ENCODE data around the gene COL25A1.
"Not testable (repeated sequence)": the region's sequence is repeated elsewhere in the genome, so short reads cannot be mapped to it uniquely, and the experiment has no call there.

Gene COL25A1

GRCh38 chr4:109007976-109008375, 294.5 kb downstream of the COL25A1 start:
- TF ChIP-seq ZFX (IDR thresholded peaks at IDR 0.05) (no peak), CTCF (conservative IDR thresholded peaks at IDR 0.05) (no peak)
- no peak overlapping the region for H3K27ac ChIP-seq

DNA sequence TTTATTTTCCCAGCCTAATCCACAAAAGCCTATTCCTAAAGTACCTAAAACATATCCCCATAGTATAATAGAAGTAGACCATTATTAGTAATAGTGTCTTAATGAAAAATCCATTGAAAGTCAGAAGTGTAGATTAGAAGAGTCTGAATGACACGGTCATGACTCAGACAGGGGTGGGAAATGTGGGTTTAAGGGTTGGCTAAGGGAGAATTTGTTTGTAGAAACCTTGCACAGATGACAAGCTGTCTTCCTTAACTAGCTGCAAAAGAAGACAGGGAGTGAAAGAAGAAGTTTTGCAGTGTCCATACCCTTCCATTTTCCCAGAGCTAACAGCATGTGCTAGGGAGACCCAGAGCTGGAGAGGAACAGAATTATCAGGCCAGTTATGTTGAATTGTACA, 296.9 kb downstream of the COL25A1 start:
- H3K27ac ChIP-seq, result no peak overlapping the region
- TF ChIP-seq CTCF (conservative IDR thresholded peaks at IDR 0.05), result no peak
- TF ChIP-seq ZFX (IDR thresholded peaks at IDR 0.05), result no peak

GRCh38 chr4:109004418-109004817, 298.0 kb downstream of the COL25A1 start:
- TF ChIP-seq CTCF (conservative IDR thresholded peaks at IDR 0.05) (no peak), ZFX (IDR thresholded peaks at IDR 0.05) (no peak)

DNA sequence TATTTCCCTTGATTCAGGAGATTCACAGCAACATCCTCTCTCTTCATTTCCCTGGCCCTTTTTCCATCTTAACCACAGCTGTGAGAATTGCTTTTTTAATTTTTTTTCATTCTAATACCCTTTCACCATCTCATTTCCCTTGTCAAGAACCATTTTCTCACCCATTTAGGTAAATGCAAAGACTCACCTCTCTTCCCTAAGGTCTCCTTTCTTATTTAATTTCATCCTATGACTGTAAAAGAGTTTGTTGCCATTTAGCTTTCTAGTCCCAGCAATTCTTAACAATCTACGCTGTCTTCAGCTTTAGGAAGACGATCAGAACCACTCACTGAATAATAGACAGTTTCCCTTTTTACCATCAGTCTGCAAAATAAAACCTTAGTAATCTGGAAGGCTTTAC, 298.5 kb downstream of the COL25A1 start:
- no peak overlapping the region for H3K27ac ChIP-seq
- TF ChIP-seq CTCF (conservative IDR thresholded peaks at IDR 0.05), result no peak
- TF ChIP-seq ZFX (IDR thresholded peaks at IDR 0.05), result no peak

More at GRCh38 chr4:109004418-109004817, 298.0 kb downstream of the COL25A1 start:
- no peak overlapping the region for H3K27ac ChIP-seq

DNA sequence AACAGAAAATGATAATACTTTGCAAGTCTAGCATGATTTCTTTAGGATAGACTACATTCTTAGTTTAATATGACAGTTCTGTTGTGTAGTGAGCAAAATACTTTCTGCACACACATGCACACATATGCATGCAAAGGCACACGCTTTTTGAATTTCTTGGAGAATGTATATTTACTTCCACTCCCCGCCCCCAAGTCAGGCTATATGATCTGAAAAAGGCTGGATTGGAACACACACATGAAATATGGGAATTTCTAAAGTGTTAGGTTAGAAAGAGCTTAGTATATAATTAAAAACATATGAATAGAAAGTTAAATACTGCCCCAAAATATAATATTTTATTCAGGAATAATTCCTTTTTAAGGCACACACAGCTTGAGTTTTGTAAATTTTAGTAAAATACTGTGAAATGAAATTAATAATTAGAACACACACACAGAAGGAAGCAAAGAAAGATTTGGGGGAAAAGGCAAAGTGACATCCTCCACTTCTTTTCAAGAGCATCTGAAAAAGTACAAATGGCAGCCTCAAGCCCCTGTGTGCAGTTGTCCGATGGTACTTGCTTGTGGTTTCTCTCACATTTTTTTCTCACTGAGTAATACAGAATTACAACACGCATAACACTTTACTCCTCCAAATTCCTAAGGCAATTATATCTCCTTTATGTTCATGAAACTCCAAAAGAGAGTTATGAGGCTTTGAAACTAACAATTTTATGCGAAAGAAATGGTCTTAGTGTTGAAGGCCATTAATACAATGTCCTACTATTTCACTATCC, 310.7 kb downstream of the COL25A1 start:
- TF ChIP-seq CTCF (conservative IDR thresholded peaks at IDR 0.05) (no peak), ZFX (IDR thresholded peaks at IDR 0.05) (no peak)
- H3K27ac ChIP-seq, result no peak overlapping the region

DNA sequence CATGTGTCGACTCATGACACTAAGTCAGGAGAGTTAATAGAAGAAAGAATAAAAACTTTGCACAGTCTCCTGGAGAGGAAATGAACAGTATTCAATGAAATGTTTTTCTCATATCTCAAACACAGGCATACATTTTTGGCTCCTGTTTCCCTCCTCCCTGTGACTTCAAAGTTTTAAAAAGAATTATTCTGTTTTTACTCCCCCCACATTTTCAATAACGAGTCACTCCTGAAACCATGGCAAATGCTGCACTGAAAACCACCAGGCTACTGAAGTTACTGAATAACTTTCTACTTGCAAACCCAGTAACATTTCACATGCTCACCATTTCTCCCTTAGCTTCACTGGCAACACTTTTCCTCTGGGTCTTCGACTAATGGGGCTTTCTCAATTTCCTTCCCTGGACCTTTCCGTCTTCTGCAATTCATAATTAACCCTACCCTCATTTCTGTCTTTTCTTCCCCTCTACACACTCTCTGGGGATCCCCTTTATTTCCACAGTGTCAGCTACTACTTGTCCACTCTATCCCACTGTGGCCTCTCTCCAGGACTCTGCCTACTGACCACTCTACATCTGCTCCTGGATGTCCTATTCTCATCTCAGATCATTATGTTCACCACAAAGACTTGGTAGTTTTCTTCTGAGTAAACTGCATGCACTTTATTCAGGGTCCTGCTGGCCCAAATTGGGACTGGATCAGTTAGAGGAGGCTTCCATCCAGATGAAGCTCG, 313.8 kb downstream of the COL25A1 start:
- no peak for TF ChIP-seq ZFX (IDR thresholded peaks at IDR 0.05)
- TF ChIP-seq CTCF (conservative IDR thresholded peaks at IDR 0.05), result no peak
- H3K27ac ChIP-seq, result no peak overlapping the region

- H3K27ac ChIP-seq, result not testable (repeated sequence)
Observed at GRCh38 chr4:108984495-108984894, 318.0 kb downstream of the COL25A1 start.
